Activated CD8-positive, alpha-beta memory T cell treated with anti-CD3 and anti-CD28 coated beads, Interleukin-2, amount 50 U/mL, for 1 hour (primary cell): ENCODE results near the gene MOGAT1.
"Not testable (repeated sequence)": the region's sequence is repeated elsewhere in the genome, so short reads cannot be mapped to it uniquely, and the experiment has no call there.

ENCODE experiments used
- DNase-seq: peaks from one replicate; pipeline ENCODE4 v3.0.0-alpha.2; 2020; ENCODE audit errors: extremely low read depth

Gene MOGAT1

DNA sequence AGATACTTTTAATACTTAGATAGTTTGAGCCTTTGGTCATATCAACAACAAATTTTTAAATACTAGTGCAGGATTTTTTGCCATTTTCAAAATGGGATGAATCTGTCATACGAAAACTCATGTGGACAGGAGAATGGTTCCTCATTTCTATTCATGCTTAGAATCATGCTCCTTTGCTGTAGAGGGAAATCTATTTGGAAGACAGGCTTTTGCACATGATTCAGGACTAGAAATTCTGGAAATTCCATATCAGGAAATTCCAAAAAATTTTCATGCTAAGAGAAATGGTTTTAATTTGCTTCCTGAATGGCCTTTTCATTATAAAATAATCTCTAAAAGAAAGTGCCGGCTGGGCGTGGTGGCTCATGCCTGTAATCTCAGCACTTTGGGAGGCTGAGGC lies 39.3 kb downstream of the MOGAT1 start:
- DNase-seq: no peak

DNA sequence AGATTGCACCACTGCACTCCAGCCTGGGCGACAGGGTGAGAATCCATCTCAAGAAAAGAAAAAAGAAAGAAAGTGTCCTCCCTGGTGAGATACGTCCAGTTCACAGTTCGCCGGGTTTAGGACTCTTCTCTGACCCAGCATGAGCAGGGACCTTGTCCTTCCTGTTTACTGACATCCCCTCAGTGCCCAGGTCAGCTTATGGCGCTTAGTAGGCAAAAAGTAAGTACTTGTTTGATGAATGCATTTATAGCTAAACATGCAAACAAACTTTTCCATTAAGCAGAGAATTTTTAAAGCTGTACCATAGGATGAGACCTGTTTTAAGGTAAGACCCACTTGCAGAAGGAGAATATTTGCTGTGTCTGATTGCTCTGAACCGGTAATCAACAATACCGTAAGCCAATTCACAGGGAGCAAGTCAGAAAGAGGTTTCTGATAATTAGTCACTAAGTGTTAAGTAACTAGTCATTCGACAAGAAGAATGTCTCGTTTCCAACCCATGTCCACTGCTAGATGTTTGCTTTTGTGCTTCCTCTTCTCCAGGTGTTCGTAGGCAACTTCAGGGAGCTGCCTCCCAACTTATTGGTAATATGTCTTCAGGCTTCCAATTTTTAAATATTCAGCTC lies 40.0 kb downstream of the MOGAT1 start:
- no peak for DNase-seq

DNA sequence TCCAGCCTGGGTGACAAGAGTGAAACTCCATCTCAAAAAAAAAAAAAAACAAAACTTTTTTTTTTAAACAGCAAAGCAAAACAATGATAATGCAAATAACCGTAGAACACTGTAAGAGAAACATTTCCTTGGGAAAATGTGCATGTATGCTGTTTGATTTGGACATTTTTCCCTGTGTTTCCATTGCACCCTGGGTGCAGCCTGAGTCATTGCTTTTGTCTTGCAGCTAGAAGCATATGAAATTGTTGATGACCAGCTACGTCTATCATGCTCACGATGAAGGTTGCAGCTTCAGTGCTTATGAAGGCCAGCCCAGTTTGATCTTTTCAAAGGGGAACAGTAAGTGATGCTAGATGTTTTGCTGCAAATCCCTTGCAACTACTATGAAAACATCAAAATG lies 41.5 kb downstream of the MOGAT1 start:
- no peak for DNase-seq

DNA sequence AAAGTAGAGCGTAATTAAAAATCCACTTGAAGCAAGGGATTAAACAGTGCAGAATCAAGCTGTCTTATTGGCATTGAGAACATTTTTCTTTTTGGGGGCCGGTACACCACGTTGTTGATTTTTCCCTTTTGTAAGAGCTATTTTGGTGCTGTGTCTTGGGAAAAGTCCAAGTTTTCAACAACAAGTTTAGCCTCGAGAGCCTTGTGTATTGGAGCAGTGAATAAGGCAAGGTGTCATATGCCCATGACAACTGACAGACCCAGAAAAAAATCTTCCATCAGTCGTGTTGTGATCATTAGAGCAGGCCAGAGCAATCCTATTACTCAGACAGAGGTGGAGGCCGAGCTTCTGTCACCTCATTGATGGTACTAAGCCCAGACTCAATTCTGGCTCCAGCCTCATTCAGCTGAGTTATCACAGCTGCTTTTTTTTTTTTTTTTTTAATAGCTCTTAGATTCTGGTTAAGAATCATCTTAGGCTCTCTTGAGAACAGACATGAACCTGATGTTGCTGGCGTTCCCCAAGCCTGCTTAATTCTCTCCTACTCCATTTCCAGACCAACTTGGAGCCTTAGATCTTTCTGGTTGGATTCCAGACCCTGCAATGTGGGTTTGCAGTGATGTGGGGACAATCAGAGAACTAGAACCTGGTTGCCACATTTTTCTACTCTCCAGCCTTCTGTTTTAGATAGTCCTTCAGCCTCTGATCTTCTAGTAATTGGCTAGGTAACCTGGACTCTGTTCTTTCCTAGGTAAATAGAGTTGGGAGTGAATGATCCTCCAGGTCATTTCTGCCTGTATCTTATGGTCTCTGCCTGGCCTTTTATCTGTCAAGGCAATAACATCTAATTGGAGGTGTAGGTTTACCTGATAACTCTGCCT lies 43.1 kb downstream of the MOGAT1 start:
- DNase-seq: no peak

DNA sequence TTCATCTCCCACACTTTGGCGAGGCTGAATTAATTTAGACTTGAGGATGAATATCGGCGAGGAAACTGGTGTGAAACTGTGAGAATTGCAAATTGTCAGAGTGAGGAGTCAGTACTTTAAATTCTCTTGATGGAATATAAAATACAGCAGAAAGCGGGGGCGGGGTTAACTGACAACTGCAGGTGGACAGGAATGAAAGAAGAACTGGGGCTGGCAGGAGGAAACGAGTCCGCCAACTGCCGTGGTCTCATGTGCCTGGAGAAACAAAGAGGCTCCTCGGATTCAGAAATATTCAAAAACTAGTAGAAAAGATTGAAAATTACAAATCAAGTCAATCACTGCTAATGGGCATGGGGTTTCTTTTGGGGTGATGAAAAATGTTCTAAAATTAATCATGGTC lies 44.3 kb downstream of the MOGAT1 start:
- no peak for DNase-seq

DNA sequence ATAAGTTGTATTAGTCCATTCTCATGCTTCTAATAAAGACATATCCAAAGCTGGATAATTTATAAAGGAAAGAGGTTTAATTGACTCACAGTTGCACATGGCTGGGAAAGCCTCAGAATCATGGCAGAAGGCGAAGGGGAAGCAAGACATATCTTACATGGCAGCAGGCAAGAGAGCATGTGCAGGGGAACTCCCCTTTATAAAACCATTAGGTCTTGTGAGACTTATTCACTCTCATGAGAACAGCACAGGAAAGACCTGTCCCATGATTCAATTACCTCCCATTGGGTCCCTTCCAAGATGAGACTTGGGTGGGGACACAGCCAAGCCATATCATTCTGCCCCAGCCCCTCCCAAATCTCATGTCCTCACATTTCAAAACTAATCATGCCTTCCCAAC lies 48.3 kb downstream of the MOGAT1 start:
- DNase-seq: not testable (repeated sequence)

DNA sequence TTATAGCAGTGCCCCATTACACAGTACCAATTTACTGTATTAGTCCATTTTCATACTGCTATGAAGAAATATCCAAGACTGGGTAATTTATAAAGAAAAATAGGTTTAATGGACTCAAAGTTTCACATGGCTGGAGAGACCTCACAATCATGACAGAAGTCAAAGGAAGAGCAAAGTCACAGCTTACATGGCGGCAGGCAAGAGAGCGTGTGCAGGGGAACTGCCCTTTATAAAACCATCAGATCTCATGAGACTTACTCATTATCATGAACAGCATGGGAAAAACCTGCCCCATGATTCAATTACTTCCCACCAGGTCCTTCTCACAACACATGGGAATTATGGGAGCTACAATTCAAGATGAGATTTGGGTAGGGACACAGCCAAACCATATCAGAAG lies 50.1 kb downstream of the MOGAT1 start:
- not testable (repeated sequence) for DNase-seq

DNA sequence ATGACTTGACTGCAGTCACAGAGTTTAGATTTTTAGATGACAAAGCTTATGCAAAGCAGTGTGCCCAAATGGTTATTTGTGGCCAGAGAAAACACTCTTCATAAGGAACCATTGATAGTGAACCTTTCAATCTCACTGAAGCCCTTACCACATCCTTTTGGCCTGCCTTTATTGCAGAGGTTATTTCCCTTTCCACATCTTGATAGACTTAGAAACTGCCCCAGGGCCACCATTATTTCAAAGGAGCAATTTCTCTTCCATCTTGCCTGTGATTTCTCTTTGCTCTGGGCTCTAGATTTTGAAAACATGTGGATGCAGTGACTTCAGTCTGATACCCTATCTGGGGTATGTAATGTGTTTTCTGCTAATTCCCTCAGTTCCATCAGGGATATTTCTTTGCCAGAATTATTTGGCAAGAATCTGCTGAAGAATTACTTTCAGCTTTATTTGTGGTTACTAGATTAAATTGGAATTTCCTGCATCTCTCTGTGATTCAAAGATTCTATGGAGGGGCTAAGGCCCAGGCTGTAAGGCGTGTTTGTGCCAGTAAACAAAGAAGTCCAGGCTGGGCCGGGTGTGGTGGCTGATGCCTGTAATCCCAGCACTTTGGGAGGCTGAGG lies 51.0 kb downstream of the MOGAT1 start:
- DNase-seq: no peak

DNA sequence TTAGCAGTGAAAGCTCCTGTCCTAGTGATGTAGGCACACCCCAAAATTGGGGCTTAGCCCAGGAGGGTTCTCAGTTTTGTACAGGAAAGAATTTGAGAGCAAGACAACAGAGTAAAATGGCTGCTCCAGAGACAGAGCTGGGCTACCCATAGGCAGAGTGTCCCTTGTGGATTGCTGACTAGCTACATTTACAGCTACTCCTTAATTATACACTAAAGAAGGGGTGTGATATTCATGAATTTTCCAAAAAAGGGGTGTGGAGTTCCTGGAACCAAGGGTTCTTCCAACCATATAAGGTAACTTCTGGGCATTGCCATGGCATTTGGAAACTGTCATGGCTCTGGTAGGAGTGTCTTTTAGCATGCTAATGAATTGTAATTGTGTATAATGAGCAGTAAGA lies 52.8 kb downstream of the MOGAT1 start:
- DNase-seq: no peak

DNA sequence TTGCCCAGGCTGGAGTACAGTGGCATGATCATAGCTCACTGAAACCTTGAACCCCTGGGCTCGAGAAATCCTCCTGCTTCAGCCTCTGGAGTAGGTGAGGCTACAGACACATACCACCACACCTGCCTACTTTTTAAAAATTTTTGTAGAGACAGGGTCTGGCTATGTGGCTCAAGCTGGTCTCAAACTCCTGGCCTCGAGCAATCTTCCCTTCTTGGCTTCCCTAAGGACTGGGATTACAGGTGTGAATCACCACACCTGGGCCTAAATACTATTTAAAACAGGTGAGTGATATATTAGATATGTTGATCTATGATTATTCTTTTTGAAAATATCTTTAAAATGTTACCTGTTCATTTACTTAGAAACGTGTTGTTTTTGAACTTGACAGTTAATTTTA lies 57.2 kb downstream of the MOGAT1 start:
- no peak for DNase-seq

DNA sequence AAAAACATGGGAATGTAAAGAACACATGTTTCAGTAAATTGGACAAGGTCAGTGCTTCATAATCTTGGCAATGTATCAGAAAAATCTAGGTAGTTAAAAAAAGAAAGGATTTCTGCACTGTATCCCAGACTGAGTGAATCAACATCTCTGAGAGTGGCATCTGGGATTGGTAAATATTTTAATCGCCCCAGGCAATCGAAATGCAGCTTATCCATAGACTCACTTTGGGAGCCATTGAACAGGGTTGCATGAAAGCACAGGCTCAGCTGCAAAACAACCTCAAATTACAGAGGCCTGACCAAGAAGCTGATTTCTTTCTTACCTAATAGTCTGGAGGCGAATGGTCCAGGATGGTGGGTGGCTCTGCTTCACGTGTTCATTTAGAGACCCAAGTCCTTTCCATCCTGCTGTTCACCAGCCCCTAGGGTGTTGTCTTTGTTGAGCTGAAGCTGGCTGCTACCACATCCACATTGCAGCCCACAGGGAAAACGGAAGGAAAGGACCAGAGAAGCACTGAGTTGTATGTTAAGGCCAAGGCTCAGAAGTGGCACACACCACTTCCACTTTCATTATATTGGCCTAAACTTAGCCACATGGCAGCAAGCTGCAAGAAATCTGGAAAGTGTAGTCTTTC lies 59.0 kb downstream of the MOGAT1 start:
- no peak for DNase-seq

DNA sequence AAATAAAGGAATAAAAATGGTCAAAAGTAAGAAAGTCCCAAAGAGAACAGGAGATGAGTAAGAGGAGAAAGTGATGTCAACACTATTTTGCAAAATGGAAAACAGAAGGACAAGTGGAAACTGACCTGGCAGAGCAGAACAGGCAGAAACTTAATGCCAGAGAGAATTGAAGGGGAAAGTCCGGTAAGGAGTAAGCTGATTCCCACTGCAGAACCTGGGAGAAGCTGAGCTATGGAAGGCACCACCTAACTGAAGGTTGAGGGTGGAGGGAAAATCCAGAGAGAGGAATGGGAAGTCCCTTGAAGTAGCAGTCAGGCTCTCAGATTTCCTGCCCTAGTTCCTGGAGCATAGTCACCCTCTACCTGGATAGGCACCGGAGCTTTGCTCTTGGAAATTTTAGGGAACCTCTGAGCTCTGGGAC lies 59.8 kb downstream of the MOGAT1 start:
- no peak for DNase-seq

DNA sequence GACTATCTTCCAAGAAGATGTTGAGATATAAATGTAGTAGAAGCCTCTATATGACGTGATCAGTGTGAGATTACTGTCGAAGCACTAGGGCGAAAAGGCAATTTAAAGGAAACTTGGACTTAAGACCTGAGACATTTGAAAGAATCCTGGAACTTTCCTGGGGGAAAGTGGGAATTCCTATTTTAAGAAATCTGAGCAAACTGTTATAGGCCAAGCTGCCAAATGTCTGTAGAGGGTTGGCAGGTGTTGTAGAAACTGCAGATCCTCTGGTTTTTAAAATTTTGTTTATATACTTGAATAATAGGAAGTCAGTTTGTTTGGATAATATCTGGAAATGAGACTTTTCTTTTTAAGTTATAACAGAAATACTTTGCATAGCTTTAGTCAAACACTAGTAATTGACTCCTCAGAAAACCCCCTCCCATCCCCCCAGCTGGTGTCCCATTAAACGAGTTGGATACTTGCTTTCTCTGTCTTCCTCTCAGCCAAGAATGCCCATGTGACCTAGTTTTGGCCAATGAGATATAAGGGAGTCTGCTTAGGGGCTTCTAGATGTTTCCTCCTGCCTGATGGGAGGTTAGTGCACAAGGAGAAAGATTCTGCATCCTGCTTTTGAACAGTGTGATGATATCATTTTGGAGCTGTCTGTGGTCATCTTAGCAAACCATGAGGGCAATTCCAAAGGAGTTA lies 61.2 kb downstream of the MOGAT1 start:
- no peak for DNase-seq

DNA sequence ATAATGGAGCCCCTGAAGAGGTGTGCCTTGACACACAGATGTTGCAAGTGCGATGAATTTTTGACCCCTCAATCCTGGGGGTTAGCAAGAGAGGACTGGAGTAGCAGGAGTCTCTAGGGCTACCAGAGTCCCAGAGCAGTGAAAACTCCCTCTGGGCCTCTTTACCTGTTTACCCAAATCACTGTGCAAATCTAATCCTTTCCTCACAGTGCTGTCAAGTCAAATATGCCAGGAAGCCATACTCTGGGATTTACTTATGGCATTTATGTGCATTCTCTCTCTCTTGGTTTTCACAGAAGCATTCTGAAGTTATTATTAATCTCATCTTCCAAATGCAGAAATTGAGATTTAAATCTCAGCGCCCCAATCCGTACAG lies 62.0 kb downstream of the MOGAT1 start:
- DNase-seq: no peak

DNA sequence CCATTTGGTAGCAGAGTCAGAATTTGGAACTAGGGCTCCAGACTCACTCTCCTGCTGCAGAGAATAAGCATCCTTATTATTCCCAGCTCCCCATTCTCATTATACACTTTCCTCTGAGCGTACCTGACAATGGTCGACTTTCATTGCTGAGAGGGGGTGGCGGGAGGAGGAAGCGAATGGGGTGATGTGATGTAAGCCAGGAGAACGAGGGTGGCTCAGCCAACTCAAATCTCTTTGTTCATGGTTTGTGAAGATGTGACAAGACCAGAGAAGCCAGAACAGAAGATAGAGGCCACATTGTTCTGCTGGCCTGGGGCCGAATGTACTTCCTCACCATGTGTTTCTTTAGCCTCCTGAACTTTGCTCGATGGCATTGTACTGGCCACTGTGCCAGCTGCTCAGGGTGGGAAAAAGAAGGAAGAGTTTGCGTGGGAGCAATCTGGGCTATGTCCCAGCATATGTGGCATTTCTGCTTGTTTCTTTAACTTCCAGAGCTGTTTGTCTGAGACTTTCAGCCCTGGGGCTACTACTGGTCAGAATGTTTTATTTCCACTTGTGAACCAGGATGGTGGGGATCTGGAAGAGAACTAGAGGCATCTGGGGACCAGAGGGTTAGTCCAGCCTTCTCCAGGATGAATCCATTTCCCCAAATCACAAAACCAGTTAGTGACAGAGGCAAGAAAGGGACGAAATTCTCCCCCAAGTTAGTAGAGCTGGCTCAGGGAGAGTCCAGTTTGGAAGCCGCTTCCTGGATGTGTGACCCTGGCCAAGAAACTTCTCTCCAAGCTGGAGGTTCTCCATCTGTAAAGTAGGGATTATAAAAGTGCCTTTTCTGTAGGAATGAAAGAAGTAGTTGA lies 62.6 kb downstream of the MOGAT1 start:
- DNase-seq: no peak

DNA sequence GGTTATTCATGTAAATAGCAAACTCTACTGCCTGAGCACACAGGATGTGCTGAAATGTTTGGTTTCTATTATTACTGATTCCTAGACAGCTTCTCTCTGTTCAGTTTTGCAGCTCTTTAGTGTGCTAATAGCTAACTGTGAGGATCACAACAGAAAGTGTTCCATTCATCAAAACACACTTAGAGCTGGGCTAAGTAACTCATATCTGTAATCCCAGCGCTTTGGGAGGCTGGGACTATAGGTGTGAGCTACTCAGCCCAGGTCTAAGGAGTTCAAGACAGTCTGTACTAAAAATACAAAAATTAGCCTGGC lies 63.2 kb downstream of the MOGAT1 start:
- no peak for DNase-seq

DNA sequence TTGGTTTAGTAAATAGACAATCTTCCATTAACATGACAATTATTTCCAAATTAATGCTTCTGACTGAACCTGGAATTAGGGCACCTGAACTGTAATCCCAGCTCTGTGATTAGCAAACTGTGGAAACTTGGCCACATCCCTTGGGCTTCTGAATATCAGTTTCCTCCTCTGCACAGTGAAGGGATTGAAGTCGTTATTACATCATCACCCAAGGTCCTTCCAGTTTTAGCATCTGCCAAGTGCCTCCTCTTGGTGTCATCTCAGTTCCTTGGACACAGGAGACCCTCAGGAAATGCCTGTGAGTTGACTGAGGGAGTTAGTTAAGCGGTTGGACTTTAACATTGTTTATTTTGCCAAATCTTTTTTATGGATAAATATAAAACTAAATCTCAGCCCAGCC lies 64.8 kb downstream of the MOGAT1 start:
- DNase-seq: no peak

DNA sequence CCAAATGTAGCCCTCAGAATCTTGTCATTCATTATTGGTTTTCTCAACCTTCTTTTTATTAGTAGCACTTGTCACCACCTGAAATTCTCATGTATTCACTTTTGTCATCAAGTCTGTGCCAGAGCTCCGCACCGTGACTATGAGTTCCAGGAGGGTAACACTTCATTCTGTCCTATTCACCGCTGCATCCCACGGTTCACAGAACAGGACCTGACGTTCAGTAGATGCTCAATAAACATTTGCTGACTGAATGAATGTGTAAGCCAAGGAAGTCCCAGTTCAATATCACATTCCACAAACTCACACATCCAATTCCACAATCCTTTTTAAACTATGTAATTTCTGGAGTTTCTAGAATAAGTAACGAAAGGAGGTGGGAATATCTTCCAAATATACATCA lies 65.5 kb downstream of the MOGAT1 start:
- no peak for DNase-seq

DNA sequence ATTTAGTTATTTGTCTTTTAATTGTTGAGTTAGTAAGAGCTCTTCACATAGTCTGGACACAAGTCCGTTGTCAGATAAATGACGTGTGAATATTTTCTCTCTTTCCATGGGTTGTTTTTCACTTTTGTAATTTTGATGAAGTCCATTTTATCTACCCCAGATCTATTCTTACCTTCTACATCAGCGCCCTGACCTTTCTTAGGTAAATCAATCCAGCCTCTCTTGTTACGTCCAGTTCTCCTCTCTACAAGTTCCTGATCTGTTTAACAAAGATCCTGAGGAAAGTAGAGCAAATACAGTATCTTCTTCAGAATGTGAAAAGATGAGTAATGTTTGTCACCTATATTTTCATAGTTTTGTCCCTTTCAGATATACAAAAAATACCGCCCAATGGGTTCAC lies 66.9 kb downstream of the MOGAT1 start:
- DNase-seq: no peak

DNA sequence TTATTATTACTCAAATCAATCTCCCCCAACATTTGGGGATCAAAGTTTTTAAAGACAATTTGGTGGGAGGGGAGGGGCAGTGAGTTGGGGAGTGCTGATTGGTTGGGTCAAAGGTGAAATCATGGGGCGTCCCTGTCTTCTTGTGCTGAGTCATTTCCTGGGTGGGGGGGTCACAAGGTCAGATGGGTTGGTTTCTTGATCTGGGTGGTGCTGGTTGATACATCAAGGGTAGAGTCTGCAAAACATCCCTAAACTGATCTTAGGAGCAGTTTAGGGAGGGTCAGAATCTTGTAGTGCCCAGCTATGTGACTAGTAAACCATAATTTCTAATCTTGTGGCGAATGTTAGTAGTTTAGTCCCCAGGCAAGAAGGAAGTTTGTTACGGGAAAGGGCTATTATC lies 67.4 kb downstream of the MOGAT1 start:
- no peak for DNase-seq

DNA sequence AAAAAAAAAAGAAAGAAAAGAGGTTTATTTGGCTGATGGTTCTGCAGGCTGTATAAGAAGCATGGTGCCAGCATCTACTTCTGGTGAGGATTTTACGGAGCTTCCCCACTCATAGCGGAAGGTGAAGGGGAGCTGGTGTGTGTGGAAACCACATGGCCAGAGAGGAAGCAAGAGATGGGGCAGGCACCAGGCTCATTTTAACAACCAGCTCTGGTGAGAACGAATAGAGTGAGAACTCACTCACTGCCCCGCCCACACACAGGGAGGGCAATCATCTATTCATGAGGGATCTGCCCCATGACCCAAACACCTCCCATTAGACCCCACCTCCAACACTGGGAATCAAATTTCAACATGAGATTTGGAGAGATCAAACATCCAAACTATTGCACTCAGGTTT lies 68.5 kb downstream of the MOGAT1 start:
- DNase-seq: no peak
